A549 treated with Hydrocortisone at 1 μM for 4 hours (cell line): ENCODE results near the gene SORT1. TPM values are rescaled to one million over a fixed set of nuclear protein-coding genes. Genes with fewer than 3 reads are reported as not detected.

Experiments used
- total RNA-seq: library from RNA; stranded (reverse); fragments of 200-300 nt; extraction: Qiagen RNA extraction; gene quantifications from 5 replicates; pipeline ENCODE4 v1.2.3, GENCODE V29; 2022

SORT1 gene
- 3.7 to 6.1 TPM (median 4.0 TPM) in 5 replicates for total RNA-seq

GRCh38 chr1:109397581-109398342, at the start of gene SORT1:
SORT1 (minus strand) TSS chr1:109397918; CDS start chr1:109397892, 26 bp downstream.

GRCh38 chr1:109426281-109427170, 28.8 kb upstream of the SORT1 start, which contains the start of gene PSMA5:
PSMA5 (minus strand) TSS chr1:109426448; CDS start chr1:109426330, 118 bp downstream.

GRCh38 chr1:109306832-109307273, 90.9 kb downstream of the SORT1 start, which contains the start of gene MYBPHL:
MYBPHL (minus strand) TSS chr1:109307011; CDS start chr1:109306991, 20 bp downstream.

GRCh38 chr1:109282952-109283747, 114.6 kb downstream of the SORT1 start, which contains the start of gene PSRC1:
PSRC1 (minus strand) TSS chr1:109283145.

Other genes with a start within 250 kb of the SORT1 start
- gene SARS1, start 184.0 kb downstream of the SORT1 start, total RNA-seq: 91.7 to 110 TPM (median 92.5 TPM) in 5 replicates
- 3.7 to 4.9 TPM (median 4.8 TPM) in 5 replicates for gene CELSR2, start 148.4 kb downstream of the SORT1 start, total RNA-seq
- 18.9 to 22.7 TPM (median 21.0 TPM) in 5 replicates for gene PSRC1, start 114.8 kb downstream of the SORT1 start, total RNA-seq
- gene MYBPHL, start 90.9 kb downstream of the SORT1 start, total RNA-seq: 0.23 to 0.38 TPM in 2 of 5 replicates, not detected in the others
- 101 to 113 TPM (median 106 TPM) in 5 replicates for gene PSMA5, start 28.5 kb upstream of the SORT1 start, total RNA-seq
- gene SYPL2, start 68.6 kb upstream of the SORT1 start, total RNA-seq: 0.03 to 0.12 TPM (median 0.10 TPM) in 5 replicates
- gene ATXN7L2, start 86.0 kb upstream of the SORT1 start, total RNA-seq: 1.5 to 2.4 TPM (median 2.2 TPM) in 5 replicates
- 4.3 to 4.8 TPM (median 4.6 TPM) in 5 replicates for gene CYB561D1, start 96.2 kb upstream of the SORT1 start, total RNA-seq
- 0.86 to 1.3 TPM (median 1.1 TPM) in 5 replicates for gene AMIGO1, start 111.8 kb upstream of the SORT1 start, total RNA-seq
- not detected in 5 replicates for gene GPR61, start 142.0 kb upstream of the SORT1 start, total RNA-seq
- gene GNAI3, start 150.7 kb upstream of the SORT1 start, total RNA-seq: 4.4 to 6.0 TPM (median 5.2 TPM) in 5 replicates
- gene GNAT2, start 221.7 kb upstream of the SORT1 start, total RNA-seq: 0.09 to 0.10 TPM (median 0.10 TPM) in 3 of 5 replicates, not detected in the others
- gene AMPD2, start 221.9 kb upstream of the SORT1 start, total RNA-seq: 18.7 to 24.9 TPM (median 21.9 TPM) in 5 replicates